ENCODE data around the gene MCCD1.

The MCCD1 gene

DNA sequence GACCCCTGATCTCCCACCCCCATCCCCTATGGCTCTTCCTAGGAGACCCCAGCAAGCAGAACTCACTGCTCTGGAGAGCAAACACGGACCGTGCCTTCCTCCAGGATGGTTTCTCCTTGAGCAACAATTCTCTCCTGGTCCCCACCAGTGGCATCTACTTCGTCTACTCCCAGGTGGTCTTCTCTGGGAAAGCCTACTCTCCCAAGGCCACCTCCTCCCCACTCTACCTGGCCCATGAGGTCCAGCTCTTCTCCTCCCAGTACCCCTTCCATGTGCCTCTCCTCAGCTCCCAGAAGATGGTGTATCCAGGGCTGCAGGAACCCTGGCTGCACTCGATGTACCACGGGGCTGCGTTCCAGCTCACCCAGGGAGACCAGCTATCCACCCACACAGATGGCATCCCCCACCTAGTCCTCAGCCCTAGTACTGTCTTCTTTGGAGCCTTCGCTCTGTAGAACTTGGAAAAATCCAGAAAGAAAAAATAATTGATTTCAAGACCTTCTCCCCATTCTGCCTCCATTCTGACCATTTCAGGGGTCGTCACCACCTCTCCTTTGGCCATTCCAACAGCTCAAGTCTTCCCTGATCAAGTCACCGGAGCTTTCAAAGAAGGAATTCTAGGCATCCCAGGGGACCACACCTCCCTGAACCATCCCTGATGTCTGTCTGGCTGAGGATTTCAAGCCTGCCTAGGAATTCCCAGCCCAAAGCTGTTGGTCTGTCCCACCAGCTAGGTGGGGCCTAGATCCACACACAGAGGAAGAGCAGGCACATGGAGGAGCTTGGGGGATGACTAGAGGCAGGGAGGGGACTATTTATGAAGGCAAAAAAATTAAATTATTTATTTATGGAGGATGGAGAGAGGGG lies 44.7 kb downstream of the MCCD1 start:
- DNase-seq: no peak

DNA sequence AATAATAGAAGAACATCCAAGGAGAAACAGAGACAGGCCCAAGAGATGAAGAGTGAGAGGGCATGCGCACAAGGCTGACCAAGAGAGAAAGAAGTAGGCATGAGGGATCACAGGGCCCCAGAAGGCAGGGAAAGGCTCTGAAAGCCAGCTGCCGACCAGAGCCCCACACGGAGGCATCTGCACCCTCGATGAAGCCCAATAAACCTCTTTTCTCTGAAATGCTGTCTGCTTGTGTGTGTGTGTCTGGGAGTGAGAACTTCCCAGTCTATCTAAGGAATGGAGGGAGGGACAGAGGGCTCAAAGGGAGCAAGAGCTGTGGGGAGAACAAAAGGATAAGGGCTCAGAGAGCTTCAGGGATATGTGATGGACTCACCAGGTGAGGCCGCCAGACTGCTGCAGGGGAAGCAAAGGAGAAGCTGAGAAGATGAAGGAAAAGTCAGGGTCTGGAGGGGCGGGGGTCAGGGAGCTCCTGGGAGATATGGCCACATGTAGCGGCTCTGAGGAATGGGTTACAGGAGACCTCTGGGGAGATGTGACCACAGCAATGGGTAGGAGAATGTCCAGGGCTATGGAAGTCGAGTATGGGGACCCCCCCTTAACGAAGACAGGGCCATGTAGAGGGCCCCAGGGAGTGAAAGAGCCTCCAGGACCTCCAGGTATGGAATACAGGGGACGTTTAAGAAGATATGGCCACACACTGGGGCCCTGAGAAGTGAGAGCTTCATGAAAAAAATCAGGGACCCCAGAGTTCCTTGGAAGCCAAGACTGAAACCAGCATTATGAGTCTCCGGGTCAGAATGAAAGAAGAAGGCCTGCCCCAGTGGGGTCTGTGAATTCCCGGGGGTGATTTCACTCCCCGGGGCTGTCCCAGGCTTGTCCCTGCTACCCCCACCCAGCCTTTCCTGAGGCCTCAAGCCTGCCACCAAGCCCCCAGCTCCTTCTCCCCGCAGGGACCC lies 45.6 kb downstream of the MCCD1 start:
- no peak for DNase-seq

DNA sequence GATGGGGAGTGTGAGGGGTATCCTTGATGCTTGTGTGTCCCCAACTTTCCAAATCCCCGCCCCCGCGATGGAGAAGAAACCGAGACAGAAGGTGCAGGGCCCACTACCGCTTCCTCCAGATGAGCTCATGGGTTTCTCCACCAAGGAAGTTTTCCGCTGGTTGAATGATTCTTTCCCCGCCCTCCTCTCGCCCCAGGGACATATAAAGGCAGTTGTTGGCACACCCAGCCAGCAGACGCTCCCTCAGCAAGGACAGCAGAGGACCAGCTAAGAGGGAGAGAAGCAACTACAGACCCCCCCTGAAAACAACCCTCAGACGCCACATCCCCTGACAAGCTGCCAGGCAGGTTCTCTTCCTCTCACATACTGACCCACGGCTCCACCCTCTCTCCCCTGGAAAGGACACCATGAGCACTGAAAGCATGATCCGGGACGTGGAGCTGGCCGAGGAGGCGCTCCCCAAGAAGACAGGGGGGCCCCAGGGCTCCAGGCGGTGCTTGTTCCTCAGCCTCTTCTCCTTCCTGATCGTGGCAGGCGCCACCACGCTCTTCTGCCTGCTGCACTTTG lies 46.7 kb downstream of the MCCD1 start, which contains the start of gene TNF:
TSS of gene TNF (plus strand) at position 231 of the 567 bp plus-strand sequence. CDS start at position 408, 177 bp downstream.
- peak; percentile 71 for DNase-seq

DNA sequence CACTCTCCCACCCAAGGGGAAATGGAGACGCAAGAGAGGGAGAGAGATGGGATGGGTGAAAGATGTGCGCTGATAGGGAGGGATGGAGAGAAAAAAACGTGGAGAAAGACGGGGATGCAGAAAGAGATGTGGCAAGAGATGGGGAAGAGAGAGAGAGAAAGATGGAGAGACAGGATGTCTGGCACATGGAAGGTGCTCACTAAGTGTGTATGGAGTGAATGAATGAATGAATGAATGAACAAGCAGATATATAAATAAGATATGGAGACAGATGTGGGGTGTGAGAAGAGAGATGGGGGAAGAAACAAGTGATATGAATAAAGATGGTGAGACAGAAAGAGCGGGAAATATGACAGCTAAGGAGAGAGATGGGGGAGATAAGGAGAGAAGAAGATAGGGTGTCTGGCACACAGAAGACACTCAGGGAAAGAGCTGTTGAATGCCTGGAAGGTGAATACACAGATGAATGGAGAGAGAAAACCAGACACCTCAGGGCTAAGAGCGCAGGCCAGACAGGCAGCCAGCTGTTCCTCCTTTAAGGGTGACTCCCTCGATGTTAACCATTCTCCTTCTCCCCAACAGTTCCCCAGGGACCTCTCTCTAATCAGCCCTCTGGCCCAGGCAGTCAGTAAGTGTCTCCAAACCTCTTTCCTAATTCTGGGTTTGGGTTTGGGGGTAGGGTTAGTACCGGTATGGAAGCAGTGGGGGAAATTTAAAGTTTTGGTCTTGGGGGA lies 47.4 kb downstream of the MCCD1 start:
- no peak for DNase-seq

DNA sequence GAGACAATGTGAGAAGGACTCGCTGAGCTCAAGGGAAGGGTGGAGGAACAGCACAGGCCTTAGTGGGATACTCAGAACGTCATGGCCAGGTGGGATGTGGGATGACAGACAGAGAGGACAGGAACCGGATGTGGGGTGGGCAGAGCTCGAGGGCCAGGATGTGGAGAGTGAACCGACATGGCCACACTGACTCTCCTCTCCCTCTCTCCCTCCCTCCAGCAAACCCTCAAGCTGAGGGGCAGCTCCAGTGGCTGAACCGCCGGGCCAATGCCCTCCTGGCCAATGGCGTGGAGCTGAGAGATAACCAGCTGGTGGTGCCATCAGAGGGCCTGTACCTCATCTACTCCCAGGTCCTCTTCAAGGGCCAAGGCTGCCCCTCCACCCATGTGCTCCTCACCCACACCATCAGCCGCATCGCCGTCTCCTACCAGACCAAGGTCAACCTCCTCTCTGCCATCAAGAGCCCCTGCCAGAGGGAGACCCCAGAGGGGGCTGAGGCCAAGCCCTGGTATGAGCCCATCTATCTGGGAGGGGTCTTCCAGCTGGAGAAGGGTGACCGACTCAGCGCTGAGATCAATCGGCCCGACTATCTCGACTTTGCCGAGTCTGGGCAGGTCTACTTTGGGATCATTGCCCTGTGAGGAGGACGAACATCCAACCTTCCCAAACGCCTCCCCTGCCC lies 48.3 kb downstream of the MCCD1 start:
- peak; percentile 47 for DNase-seq

DNA sequence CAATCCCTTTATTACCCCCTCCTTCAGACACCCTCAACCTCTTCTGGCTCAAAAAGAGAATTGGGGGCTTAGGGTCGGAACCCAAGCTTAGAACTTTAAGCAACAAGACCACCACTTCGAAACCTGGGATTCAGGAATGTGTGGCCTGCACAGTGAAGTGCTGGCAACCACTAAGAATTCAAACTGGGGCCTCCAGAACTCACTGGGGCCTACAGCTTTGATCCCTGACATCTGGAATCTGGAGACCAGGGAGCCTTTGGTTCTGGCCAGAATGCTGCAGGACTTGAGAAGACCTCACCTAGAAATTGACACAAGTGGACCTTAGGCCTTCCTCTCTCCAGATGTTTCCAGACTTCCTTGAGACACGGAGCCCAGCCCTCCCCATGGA lies 48.8 kb downstream of the MCCD1 start:
- no peak for DNase-seq

DNA sequence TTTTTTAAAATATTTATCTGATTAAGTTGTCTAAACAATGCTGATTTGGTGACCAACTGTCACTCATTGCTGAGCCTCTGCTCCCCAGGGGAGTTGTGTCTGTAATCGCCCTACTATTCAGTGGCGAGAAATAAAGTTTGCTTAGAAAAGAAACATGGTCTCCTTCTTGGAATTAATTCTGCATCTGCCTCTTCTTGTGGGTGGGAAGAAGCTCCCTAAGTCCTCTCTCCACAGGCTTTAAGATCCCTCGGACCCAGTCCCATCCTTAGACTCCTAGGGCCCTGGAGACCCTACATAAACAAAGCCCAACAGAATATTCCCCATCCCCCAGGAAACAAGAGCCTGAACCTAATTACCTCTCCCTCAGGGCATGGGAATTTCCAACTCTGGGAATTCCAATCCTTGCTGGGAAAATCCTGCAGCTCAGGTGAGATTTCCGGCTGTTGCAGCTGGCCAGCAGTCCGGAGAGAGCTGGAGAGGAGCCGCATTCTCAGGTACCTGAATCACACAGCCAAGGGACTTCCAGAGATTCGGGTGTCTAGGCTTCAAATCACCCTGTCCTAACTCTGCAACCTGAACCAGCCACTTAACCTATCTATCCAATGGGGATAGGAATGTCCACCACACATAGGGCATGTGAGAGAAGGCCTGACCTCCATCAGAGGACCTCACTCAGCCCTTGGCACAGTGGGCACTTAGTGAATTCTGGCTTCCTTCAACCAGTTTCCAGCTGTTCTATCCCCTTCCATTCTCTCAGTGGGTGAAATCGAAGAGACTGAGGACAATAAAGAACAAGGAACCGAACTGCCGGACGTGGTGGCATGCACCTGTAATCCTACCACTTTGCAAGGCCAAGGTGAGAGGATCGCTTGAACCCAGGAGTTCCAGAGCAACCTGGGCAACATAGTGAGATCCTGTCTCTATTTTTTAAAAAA lies 49.7 kb downstream of the MCCD1 start:
- no peak for DNase-seq

DNA sequence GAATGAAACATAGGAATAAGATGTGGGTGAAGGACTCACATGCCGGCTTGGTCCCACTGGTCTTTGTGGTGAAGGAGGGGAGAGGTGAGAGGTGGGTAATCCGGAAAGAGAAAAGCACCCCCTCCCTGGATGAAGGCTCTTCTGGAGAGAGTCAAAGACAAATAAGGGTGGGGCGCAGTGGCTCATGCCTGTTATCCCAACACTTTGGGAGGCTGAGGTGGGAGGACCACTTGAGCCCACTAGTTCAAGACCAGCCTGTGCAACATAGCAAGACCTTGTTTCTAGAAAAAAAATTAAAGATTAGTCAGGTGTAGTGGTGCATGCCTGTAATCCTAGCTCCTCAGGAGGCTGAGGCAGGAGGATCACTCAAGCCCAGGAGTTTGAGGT lies 50.4 kb downstream of the MCCD1 start:
- no peak for DNase-seq
